Stimulated activated CD4-positive, alpha-beta T cell treated with anti-CD3 and anti-CD28 coated beads, Interleukin-2, amount 100 ng/mL, for 4 hours (primary cell): ENCODE measurements around the gene RPL21.
"Not testable (repeated sequence)": the region's sequence is repeated elsewhere in the genome, so short reads cannot be mapped to it uniquely, and the experiment has no call there.

ENCODE experiments used
- DNase-seq: peaks from one replicate; pipeline ENCODE4 v3.0.0-alpha.2; 2020; ENCODE audit warnings: low read depth

The RPL21 gene

DNA sequence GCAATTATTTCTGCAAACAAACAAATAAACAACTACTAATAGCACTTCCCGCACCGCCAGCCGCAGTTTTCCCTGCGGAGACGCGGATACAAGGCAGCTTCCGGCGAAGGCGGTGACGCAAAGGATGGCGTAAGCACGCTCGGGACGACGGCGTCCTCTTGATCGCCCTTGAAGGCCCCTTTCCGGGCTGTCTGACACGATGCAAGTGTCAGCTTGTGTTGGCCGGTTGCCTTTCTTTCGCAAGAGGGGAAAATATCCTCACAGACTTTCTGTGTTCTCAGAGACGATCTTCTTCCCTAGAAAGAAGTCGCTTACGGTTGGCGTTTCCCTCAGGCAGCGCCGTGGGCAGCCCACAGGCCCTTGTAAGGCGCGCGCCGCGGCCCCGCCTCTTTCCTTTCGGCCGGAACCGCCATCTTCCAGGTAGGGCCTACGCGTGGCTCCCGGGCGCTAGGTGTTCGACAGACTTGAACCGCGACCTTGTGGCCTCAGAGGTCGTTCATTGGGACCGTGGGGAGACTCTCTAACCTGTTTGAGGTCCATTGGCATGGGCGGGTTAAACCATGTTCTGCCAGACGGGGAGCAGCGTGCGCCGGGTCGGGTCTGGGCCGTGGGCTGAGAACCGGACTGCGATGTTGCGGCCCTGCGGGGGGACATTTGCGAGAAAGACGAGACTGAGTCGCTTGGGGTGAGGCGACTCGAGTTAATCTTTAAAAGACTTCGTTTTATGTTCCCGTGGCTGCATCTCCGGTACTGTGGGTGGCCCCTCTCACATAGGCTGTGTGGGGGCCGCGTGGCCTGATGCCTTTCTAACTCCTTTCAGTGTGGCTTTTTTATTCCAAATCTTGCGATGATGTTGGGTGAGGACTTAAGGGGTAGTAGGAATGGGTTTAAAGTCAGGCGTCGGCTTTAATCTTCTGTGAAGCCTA lies at the start of gene RPL21:
Gene RPL21, plus strand, starts transcription at position 393 of the 926 bp plus-strand sequence. CDS start 2,219 bp downstream, outside the sequence.
- DNase-seq = peak; percentile 85

DNA sequence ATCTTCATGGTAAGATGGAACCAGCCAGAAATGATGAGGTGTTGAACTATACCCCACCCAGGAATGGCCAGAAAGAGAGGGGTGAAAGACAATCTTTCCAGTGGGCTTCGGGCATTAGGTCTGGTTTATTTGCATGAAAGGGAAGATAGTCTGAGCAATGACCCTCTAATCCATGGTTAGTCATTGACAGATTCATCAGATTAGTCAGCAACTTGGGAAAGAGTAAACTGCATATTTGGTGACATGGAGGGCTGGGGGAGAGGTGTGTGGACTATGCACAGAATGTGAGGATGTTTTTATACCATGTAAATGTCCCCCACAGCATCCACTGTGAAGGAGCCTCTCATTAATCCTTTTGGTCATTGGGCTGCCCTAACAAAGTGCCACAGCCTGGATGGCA lies 49.7 kb upstream of the RPL21 start:
- DNase-seq = no peak

DNA sequence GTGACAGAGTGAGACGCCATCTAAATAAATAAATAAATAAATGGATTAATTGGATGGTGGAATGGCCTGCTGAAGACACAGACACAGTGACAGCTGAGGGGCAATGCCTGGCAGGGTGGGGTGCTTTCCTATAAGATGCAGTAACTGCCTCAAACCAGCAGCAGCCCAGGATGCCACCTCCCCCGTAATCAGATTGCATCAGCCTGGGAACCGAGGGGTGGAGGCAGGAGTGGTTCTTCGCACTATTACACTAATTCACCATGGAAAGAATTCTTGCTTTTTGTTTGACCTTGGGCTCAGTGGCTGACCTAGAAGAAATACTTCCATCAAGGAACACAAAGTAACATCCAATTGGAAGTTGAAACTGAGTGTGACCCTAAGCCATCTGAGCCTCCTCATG lies 48.2 kb upstream of the RPL21 start:
- no peak for DNase-seq

DNA sequence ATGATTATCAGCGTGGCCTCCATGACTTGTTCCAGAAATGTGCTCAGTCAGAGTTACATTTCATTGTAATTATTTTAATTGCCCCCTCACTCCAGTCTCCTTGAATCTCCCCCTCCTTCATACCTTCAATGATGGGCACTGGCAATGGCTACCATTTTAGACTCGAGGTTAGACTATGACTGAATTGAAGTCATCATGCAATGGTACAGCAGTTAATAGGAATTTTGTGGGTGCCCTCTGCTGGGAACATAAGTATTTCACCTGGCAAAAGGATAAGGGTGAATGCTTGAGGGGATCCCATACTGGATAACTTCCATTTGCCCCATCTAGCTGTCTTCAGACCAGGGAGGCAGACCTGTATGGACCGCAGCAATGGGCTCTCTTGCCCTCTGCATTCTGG lies 47.5 kb upstream of the RPL21 start:
- no peak for DNase-seq

DNA sequence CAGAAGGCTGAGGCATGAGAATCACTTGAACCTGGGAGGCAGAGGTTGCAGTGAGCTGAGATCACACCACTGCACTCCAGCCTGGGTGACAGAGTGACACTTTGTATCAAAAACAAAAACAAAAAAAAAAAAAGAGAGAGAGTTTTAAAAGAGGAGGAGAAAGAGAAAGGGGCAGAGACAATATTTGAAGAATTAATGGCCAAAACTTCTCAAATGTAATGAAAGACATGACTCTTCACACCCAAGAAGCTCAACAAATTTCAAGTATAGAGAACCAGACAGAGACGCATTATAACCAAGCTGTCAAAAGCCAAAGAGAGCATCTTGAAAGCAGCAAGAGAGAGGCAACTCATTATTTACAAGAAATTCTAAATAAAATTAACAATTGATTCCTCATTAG lies 42.8 kb upstream of the RPL21 start:
- DNase-seq = no peak

DNA sequence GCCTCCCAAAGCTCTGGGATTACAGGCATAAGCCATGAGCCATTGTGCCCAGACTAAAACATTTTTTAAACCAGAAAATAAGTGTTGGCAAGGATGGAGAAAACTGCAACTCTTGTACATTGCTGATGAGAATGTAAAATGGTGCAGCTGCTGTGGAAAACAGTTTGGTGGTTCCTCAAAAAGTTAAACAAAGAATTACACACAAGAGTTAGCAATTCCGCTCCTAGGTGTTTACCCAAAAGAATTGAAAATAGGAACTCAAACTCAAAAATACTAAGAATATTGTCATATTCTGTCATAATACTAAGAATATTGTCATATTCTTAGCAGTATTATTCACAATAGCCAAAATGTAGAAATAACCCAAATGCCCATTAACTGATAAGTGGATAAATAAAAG lies 40.1 kb upstream of the RPL21 start:
- no peak for DNase-seq

DNA sequence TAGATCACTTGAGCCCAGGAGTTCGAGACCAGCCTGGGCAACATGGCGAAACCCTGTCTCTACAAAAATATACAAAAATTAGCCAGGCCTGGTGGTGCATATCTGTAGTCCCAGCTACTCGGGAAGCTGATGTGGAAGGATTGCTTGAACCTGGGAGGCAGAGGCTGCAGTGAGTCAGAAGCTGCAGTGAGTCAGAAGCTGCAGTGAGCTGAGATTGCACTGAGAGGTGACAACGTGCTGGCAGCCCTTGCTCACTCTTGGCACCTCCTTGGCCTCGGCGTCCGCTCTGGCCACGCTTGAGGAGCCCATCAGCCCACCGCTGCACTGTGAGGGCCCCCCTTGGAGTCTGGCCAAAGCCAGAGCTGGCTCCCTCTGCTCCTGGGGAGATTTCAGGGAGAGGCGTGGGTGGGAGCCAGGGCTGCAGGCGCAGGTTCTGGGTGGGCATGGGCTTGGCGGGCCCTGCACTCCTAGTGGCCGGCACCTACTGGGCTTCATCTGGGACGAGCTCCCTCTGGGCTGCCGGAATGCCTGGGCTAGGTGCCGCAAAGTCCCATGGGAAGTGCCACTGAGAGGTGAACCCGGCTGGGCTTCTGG lies 39.5 kb upstream of the RPL21 start:
- no peak for DNase-seq

DNA sequence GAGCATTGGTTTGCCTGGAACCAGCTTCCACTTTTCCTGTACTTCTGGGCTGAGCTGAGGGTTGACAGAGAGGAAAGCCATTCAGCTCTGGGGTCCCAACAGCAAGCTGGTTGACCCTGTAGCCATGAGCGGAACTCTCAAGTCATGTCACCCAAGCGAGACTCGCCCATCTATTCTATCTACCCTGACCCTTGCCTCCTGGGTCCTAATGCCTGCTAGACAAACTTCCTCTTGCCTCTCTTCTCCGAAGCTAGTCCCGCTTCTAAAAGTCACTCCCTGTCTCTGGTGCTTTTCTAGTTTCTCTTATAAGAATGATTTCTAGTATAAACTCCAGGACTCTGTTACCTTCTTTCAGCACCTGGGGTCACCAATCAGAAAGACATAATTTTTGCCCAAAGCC lies 38.0 kb upstream of the RPL21 start:
- DNase-seq = not testable (repeated sequence)

DNA sequence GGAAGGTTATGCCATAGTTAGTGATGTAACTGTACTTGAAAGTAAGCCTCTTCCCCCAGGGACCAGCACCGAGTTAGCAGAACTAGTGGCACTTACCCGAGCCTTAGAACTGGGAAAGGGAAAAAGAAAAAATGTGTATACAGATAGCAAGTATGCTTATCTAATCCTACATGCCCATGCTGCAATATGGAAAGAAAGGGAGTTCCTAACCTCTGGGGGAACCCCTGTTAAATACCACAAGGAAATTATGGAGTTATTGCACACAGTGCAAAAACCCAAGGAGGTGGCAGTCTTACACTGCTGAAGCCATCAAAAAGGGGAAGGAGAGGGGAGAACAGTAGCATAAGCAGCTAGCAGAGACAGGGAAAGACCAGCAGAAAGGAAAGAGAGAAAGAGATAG lies 33.6 kb upstream of the RPL21 start:
- not testable (repeated sequence) for DNase-seq

DNA sequence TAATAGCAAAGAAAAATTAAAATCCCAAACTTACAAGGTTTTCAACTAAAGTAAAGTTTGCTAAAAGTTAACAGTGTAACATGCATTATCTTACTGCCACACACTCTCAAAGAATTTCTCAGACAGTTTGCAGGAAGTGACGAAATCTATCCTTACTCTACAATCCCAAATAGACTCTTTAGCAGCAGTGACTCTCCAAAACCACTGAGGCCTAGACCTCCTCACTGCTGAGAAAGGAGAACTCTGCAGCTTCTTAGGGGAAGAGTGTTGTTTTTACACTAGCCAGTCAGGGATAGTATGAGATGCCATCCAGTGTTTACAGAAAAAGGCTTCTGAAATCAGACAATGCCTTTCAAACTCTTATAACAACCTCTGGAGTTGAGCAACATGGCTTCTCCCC lies 32.5 kb upstream of the RPL21 start:
- not testable (repeated sequence) for DNase-seq

DNA sequence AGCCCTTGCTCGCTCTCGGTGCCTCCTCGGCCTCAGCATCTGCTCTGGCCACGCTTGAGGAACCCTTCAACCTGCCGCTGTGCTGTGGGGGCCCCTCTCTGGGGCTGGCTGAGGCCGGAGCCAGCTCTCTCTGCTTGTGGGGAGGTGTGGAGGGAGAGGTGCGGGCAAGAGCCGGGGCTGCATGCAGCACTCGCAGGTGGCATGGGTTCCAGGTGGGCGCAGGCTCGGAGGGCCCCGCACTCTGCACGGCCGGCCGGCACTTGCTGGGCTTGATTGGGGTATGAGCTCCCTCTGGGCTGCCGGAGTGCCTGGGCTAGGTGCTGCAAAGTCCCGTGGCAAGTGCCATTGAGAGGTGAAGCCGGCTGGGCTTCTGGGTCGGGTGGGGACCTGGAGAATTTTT lies 31.7 kb upstream of the RPL21 start:
- no peak for DNase-seq

DNA sequence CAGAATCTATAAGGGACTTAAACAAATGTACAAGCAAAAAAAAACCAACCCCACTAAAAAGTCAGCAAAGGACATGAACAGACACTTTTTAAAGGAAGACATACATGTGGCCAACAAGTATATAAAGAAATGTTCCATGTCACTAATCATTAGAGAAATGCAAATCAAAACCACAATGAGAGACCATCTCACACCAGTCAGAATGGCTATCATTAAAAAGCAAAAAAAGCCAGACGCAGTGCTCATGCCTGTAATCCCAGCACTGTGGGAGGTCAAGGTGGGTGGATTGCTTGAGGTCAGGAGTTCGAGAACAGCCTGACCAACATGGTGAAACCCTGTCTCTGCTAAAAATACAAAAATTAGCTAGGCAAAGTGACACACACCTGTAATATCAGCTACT lies 29.3 kb upstream of the RPL21 start:
- not testable (repeated sequence) for DNase-seq

DNA sequence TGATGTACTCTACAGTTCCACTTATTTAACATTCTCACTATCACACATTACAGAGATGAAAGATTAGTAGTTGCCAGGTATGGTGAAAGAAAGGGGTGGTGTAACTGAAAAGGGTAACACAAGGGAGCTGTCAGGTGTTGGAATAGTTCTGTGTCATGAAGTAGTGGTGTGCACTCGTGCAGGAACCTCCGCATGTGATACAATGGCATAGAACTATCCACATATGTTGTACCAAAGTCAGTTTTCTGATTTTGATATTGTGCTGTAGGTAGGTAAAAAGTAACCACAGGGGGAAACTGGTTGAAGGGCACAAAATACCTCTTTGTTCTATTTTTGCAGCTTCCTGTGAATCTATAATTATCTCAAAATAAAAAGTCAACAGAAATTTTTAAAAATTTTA lies 24.4 kb upstream of the RPL21 start:
- no peak for DNase-seq

DNA sequence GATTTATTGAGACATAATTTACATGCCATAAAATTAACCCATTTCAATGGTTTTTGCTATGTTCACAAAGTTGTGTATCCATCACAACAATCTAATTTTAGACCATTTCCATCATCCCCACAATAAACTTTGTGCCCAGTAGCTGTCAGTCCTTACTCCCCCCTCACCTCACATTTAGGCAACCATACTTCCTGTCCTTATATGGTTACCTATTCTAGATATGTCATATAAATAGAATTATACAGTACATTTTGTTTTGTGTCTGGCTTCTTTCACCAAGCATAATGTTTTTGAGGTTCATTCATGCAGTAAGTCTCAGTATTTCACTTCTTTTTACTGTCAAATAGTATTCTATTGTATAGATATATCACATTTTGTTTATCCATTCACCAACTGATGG lies 23.2 kb upstream of the RPL21 start:
- no peak for DNase-seq

DNA sequence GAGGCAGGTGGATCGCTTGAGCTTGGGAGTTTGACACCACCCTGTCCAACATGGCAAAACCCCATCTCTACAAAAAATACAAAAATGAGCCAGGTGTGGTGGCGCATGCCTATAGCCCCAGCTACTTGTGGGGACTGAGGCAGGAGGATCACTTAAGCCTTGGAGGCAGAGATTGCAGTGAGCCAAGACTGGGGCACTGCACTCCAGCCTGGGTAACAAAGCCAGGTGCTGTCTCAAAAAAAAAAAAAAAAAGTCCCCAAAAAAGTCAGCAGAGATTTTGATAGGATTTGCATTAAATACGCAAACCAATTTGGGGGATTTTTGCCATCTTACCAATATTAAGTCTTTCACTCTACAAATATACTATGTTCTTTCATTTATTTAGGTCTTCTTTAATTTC lies 21.7 kb upstream of the RPL21 start:
- DNase-seq = no peak

DNA sequence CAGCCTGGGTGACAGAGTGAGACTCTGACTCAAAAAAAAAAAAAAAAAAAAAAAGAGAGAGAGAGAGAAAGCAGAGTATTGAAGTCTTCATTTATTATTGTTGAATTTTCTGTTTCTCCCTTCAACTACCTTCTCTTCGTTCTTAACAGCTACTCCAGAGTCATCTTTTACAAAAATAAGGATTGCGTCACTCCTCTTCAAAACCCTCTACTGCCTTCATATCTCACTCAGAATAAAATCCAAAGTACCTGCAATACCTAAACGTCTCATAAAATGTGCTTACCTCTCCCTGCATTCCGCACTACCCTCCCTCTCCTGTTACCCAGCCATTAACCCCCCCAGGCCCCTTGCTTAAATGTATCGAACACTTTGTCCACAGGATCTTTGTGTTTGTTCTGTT lies 17.4 kb upstream of the RPL21 start:
- no peak for DNase-seq

DNA sequence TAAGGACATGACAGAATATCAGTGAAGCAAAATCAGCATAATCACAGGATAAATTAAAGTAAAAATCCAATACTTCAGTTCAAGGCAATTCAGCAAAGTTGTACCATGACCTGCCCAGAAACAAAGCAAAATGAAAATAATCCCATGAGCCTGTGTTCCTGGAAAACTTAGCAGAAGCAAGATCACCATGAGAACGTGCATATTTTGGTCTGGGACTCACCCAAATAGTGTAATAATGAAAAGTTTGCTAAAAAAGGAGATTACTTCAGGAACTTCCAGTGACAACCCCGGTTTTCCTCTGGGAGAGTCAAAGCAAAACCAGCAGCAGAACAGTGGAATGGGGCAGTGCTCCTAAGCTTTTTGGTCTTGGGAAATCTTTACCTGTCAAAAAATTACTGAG lies 14.9 kb upstream of the RPL21 start:
- DNase-seq = no peak

DNA sequence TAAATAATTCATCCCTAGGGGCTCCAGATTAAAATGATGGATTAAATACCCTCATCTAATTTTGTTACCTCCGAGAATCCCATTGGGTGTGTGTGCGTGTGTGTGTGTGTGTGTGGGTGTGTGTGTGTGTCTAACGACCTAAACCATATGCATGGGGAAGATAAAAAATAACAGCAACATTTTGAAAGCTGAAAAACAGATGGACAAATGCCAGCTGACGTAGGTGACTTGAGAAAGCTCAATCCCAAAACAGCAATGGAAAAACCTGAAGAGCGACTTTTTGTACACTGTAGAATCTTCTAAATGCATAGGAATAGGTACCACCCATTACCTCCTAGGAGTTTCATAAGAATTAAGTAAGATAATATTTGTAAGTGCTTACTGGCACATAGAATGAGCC lies 8.7 kb upstream of the RPL21 start:
- DNase-seq = no peak

DNA sequence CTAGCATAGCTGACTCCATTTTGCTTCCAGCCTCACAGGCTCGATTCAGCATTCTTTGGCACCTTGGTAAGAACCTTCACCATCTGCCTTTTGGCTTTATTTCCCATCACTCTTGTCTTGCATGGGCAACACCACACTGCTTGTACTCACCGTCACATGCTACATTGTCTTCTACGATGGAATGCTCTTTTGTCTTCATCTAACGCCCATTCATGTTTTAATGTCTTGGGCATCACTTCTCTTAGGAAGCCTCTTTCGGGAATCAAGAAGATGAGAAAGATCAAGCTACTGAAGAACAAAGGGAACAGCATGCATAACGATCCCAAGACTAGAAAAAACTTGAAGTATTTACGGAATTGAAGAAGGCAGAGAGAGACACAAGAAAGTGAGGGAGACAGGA lies 5.7 kb upstream of the RPL21 start:
- DNase-seq = no peak

DNA sequence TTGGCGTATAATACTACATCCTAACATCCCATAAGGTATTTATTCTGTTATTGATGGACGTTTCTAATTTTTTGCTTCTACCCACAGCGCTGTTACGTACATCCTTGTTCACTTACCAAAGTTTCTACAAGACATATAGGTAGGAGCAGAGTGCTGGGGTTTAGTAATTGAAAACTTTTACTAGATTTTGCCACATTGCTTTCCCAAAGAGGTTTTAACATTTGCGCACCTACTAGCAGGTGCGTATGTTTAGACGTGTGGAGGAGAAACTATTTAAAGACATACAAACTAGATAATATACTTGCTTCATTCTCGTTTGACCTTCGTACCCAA lies 559 bp upstream of the RPL21 start:
- no peak for DNase-seq

DNA sequence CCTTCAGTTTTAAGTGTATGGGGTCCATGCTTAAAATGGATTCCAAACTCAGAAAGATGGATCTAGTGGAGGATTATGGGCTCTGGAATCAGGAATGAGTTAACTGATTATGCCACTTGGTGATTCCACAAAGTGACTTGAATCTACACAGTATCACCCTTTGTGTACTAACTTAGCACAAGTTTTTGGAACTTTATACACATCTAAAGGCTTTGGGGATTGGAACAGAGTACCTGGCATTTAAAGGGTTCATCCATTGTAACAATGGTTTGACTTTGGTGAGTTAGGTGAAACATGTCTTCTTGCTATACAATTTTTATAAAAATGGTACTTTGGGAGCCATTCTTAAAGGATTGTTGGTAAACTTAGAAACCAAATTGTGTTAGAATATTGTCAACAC lies 1.1 kb downstream of the RPL21 start:
- no peak for DNase-seq

DNA sequence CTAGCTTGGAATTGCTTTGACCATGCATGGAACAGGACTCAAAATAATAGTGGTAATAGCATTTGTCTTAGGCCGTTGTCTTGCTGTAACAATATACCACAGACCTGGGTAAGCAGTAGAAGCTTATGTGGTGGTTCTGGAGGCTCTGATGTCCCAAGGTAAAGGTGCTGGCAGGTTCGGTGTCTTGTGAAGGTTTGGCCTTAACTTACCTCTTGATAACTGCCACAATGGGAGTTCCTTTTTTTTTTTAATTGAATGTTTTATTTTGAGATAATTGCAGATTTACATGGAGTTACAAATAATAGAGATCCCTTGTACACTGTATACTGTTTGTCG lies 5.8 kb downstream of the RPL21 start:
- DNase-seq = no peak

DNA sequence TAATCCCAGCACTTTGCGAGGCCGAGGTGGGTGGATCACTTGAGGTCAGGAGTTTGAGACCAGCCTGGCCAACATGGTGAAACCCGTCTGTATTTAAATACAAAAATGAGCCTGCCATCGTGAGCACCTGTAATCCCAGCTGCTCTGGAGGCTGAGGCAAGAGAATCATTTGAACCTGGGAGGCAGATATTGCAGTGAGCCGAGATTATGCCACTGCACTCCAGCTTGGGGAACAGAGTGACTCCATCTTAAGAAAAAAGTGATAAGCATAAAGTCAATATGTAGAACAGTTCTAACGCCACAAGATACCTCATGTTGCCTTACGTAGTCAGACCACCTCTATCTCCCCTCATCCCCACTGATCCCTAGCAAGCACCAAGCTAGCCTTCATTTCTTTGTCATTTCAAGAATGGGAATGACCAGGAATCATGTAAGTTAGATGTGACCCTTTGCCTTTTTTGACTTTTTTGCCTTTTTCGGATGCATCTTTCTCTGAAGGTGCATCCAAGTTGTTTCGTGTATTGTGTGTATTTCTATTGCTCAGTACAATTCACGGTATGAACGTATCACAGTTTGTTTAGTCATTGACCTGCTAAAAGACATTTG lies 6.4 kb downstream of the RPL21 start:
- no peak for DNase-seq
